K562 (cell line): ENCODE measurements around the gene CYB561A3. TPM values are rescaled to one million over a fixed set of nuclear protein-coding genes. Genes with fewer than 3 reads are reported as not detected.
A peak's percentile ranks its signal among the peaks of the same experiment; 100 is the strongest.

ENCODE experiments used
- ELF4 ChIP-seq: fragments of 450-650 bp; formaldehyde crosslinking; IDR thresholded peaks from 2 replicates; pipeline ENCODE4 v1.4.0; 2022; ENCODE audit warnings: missing genetic modification characterization
- ETS1 ChIP-seq: conservative IDR thresholded peaks from 2 replicates; pipeline ENCODE4 v1.6.1; 2011; ENCODE audit warnings: low read depth, mild to moderate bottlenecking, low read length; ENCODE audit not compliant: control insufficient read depth
- FOXP1 ChIP-seq: sonication (generic); formaldehyde crosslinking; IDR thresholded peaks from 2 replicates; pipeline ENCODE4 v1.8.0; 2022; ENCODE audit warnings: mild to moderate bottlenecking, missing genetic modification reagents
- MITF ChIP-seq: IDR thresholded peaks from 2 replicates; pipeline ENCODE4 v1.6.1; 2014; ENCODE audit warnings: antibody characterized with exemption
- MTA2 ChIP-seq: fragments of 450-650 bp; IDR thresholded peaks from 2 replicates; pipeline ENCODE4 v1.6.1; 2016; ENCODE audit warnings: low read depth
- NFIX ChIP-seq: fragments of 250-450 bp; sonication (Bioruptor Pico); IDR thresholded peaks from 2 replicates; pipeline ENCODE4 v1.4.0; 2020; ENCODE audit warnings: low read depth, mild to moderate bottlenecking, moderate library complexity
- PBX2 ChIP-seq, 2 experiments: IDR thresholded peaks in 1 of 2; conservative IDR thresholded peaks in 1 of 2; 2 replicates each; pipeline ENCODE4 v1.6.1; 2016; ENCODE audit warnings: low read depth in 2 of 2, mild to moderate bottlenecking in 1 of 2, missing compliant biosample characterization in 1 of 2, missing genetic modification characterization in 1 of 2, moderate library complexity in 1 of 2
- RAD51 ChIP-seq: fragments of 450-650 bp; IDR thresholded peaks from 2 replicates; pipeline ENCODE4 v1.7.1; 2016; ENCODE audit warnings: low read depth, mild to moderate bottlenecking, borderline replicate concordance
- RBFOX2 ChIP-seq: fragments of 200-400 bp; formaldehyde crosslinking; IDR thresholded peaks from 2 replicates; pipeline ENCODE4 v1.6.1; 2017; ENCODE audit warnings: low read depth, mild to moderate bottlenecking, low read length, moderate library complexity
- SETDB1 ChIP-seq: IDR thresholded peaks from one replicate; pipeline ENCODE4 v1.6.1; 2012; ENCODE audit warnings: low read length, control low read depth, inconsistent platforms
- SP2 ChIP-seq: IDR thresholded peaks from 2 replicates; pipeline ENCODE4 v1.6.1; 2011; ENCODE audit warnings: mild to moderate bottlenecking, low read depth, low read length, moderate library complexity; ENCODE audit not compliant: poor library complexity, severe bottlenecking; ENCODE audit errors: extremely low read depth
- ZFP91 ChIP-seq: sonication (generic); formaldehyde crosslinking; IDR thresholded peaks from 2 replicates; pipeline ENCODE4 v1.8.0; 2022; ENCODE audit warnings: mild to moderate bottlenecking, missing genetic modification reagents
- ZFX ChIP-seq: sonication (generic); formaldehyde crosslinking; IDR thresholded peaks from 2 replicates; pipeline ENCODE4 v1.8.0; 2022; ENCODE audit warnings: mild to moderate bottlenecking, missing genetic modification reagents, moderate library complexity
- ZNF239 ChIP-seq: fragments of 250-450 bp; sonication (Bioruptor Pico); IDR thresholded peaks from 2 replicates; pipeline ENCODE4 v1.4.0; 2020; ENCODE audit warnings: mild to moderate bottlenecking
- polyA plus RNA-seq, 8 experiments: library from polyadenylated mRNA; depleted of rRNA in 4 of 8; stranded (reverse) in 5 of 8; unstranded in 3 of 8; fragments of >200 nt; fragmentation: Nextera tagmentation in 2 of 8; fragmentation: Illumina TruSeq in 1 of 8; extraction: Ambion mirVana in 2 of 8; extraction: Trizol in 1 of 8; gene quantifications; 2 replicates each; pipeline versions ENCODE4 v1.2.1 to v1.2.3, GENCODE V29; 2011 to 2014; ENCODE audit warnings: inconsistent platforms in 1 of 8, missing spikeins in 1 of 8
- total RNA-seq, 7 experiments: library from RNA; depleted of rRNA in 6 of 7; stranded (reverse); fragments of >200 nt in 6 of 7; fragmentation: Illumina TruSeq in 2 of 7; extraction: Trizol in 2 of 7; gene quantifications; 2 replicates each; pipeline versions ENCODE4 v1.2.1 to v1.2.3, GENCODE V29; 2011 to 2021; ENCODE audit warnings: low replicate concordance in 1 of 7

Gene CYB561A3
- total and polyA plus RNA-seq, 9 of the 15 experiments (the other 6 are each of a cell fraction or from before 2014, with no cell fraction given): 29.2 to 78.9 (median 37.9) TPM

- TF ChIP-seq ZFP91 (CRISPR knock-in tag): no peak
- TF ChIP-seq RAD51: peak; percentile 18; the same call in 1 of the 2 replicates
- TF ChIP-seq ELF4: no peak
- TF ChIP-seq ZNF239 (CRISPR knock-in tag): no peak
- peak; percentile 49; the same call in 1 of the 2 replicates for TF ChIP-seq FOXP1 (CRISPR knock-in tag)
- TF ChIP-seq ZFX: peak; percentile 69
- TF ChIP-seq MTA2: peak; percentile 72
- TF ChIP-seq RBFOX2: peak; percentile 50; the same call in 1 of the 2 replicates
- TF ChIP-seq MITF: no peak
- no peak for TF ChIP-seq SP2
- TF ChIP-seq ETS1: peak; percentile 42; the same call in 1 of the 2 replicates
- TF ChIP-seq NFIX (CRISPR knock-in tag): no peak
- TF ChIP-seq PBX2 (CRISPR knock-in tag; IDR thresholded peaks at IDR 0.05; ENCODE audit: low read depth): no peak
- TF ChIP-seq PBX2 (tag; conservative IDR thresholded peaks at IDR 0.05; ENCODE audit: low read depth): no peak
- TF ChIP-seq SETDB1: no peak
These were observed 19.4 kb downstream of the CYB561A3 start (continued) for GRCh38 chr11:61342207-61342803.
